HCT116 (cell line): Measurements from ENCODE around the gene GALNT16. TPM values are rescaled to one million over a fixed set of nuclear protein-coding genes. Genes with fewer than 3 reads are reported as not detected.

Experiments
- ATAC-seq: fragments of 200-7000 bp; cut with Tn5 transposase; 2 replicates; pipeline ENCODE4 v1.9.1; 2020; ENCODE audit warnings: mild to moderate bottlenecking, moderate library complexity
- BruUV-seq: library from RNA; stranded (reverse); fragments of 400-500 nt; replicated peaks from 2 replicates; lab custom pipeline; 2021; lab: Mats Ljungman, UMichigan
- CTCF ChIA-PET: fragments of 300-600 bp; sonication (Branson Sonifier 250); formaldehyde crosslinking; loops from one replicate; lab custom pipeline; 2021; ENCODE audit warnings: antibody characterized with exemption; lab: Charles Lee
- POLR2A ChIA-PET: fragments of 300-600, 350-600 bp; sonication (Branson Sonifier 250); formaldehyde crosslinking; loops from one replicate; lab custom pipeline; 2021; ENCODE audit warnings: antibody characterized with exemption; lab: Charles Lee
- RAD21 ChIA-PET, 2 experiments: fragments of 300-600 bp; sonication (Branson Sonifier 250); formaldehyde crosslinking; loops; one replicate each; lab custom pipeline; 2023; ENCODE audit warnings: low total read pairs in 2 of 2; ENCODE audit not compliant: uncharacterized antibody in 2 of 2, unreplicated experiment in 2 of 2, low non-redundant PET in 1 of 2; lab: Charles Lee
- DNase-seq: peaks from one replicate; pipeline ENCODE4 v3.0.0-alpha.2; 2010; ENCODE audit warnings: low read depth, low spot score
- H2AFZ ChIP-seq: fragments of 200-600 bp; shearing (Covaris generic), sonication (generic); 2 replicates; pipeline ENCODE4 v1.6.1; 2017; ENCODE audit warnings: low read depth, mixed run types, mixed read lengths, antibody characterized with exemption, low read length; ENCODE audit not compliant: poor library complexity, severe bottlenecking
- H3K27ac ChIP-seq: 2 replicates; pipeline ENCODE4 v1.5.1; 2012; ENCODE audit warnings: low read depth, low read length
- H3K27me3 ChIP-seq: fragments of 200-600 bp; sonication (generic); 2 replicates; pipeline ENCODE4 v1.6.1; 2016; ENCODE audit warnings: mixed run types, low read length, mixed read lengths; ENCODE audit not compliant: insufficient read depth
- H3K36me3 ChIP-seq, 2 experiments: fragments of 200-500 bp in 1 of 2; fragments of 200-600 bp in 1 of 2; sonication (Bioruptor generic) in 1 of 2; sonication (generic) in 1 of 2; 2 replicates each; pipeline versions ENCODE4 v1.5.1 to v1.6.1; 2014 to 2016; ENCODE audit warnings: low read length in 2 of 2, inconsistent platforms in 1 of 2, mixed read lengths in 1 of 2, mixed run types in 1 of 2; ENCODE audit not compliant: insufficient read depth in 2 of 2, control insufficient read depth in 1 of 2
- H3K4me1 ChIP-seq, 2 experiments: fragments of 200-600 bp in 1 of 2; sonication (generic) in 1 of 2; 2 replicates each; pipeline versions ENCODE4 v1.5.1 to v1.6.1; 2012 to 2017; ENCODE audit warnings: low read length in 2 of 2, inconsistent platforms in 1 of 2, mild to moderate bottlenecking in 1 of 2, mixed read lengths in 1 of 2, mixed run types in 1 of 2, moderate library complexity in 1 of 2; ENCODE audit not compliant: insufficient read depth in 2 of 2, control insufficient read depth in 1 of 2
- H3K4me2 ChIP-seq: fragments of 200-600 bp; sonication (generic); 2 replicates; pipeline ENCODE4 v1.6.1; 2017; ENCODE audit warnings: mixed run types, low read length, mixed read lengths
- H3K4me3 ChIP-seq, 2 experiments: fragments of 200-600 bp in 1 of 2; sonication (generic) in 1 of 2; replicated peaks in 1 of 2; 2 replicates each; pipeline ENCODE4 v1.5.1; 2011 to 2016; ENCODE audit warnings: low read length in 2 of 2, control low read depth in 1 of 2, low read depth in 1 of 2, mild to moderate bottlenecking in 1 of 2, mixed read lengths in 1 of 2, mixed run types in 1 of 2
- H3K79me2 ChIP-seq: fragments of 200-600 bp; sonication (generic); 2 replicates; pipeline ENCODE4 v1.6.1; 2017; ENCODE audit warnings: mild to moderate bottlenecking, mixed run types, low read length, moderate library complexity, mixed read lengths; ENCODE audit not compliant: insufficient read depth
- H3K9ac ChIP-seq: fragments of 200-600 bp; sonication (generic); 2 replicates; pipeline ENCODE4 v1.6.1; 2016; ENCODE audit warnings: low read length, mixed read lengths
- H3K9me2 ChIP-seq: fragments of 200-600 bp; sonication (generic), shearing (Covaris generic); 2 replicates; pipeline ENCODE4 v1.6.1; 2017; ENCODE audit warnings: mixed run types, mild to moderate bottlenecking, moderate library complexity; ENCODE audit not compliant: insufficient read depth
- H3K9me3 ChIP-seq, 2 experiments: fragments of 200-500 bp in 1 of 2; fragments of 200-600 bp in 1 of 2; sonication (Bioruptor generic) in 1 of 2; sonication (generic) in 1 of 2; 2 replicates each; pipeline ENCODE4 v1.6.1; 2014 to 2017; ENCODE audit warnings: low read length in 2 of 2, mixed read lengths in 2 of 2, inconsistent platforms in 1 of 2, low read depth in 1 of 2, mild to moderate bottlenecking in 1 of 2, mixed run types in 1 of 2, moderate library complexity in 1 of 2; ENCODE audit not compliant: control insufficient read depth in 1 of 2, insufficient read depth in 1 of 2
- H4K20me1 ChIP-seq: fragments of 200-600 bp; sonication (generic), shearing (Covaris generic); 2 replicates; pipeline ENCODE4 v1.6.1; 2017; ENCODE audit warnings: mixed run types, mild to moderate bottlenecking, moderate library complexity; ENCODE audit not compliant: insufficient read depth
- CBX3 ChIP-seq: IDR thresholded peaks from 2 replicates; pipeline ENCODE4 v1.6.1; 2012; ENCODE audit warnings: low read depth
- CEBPB ChIP-seq: IDR thresholded peaks from 2 replicates; pipeline ENCODE4 v1.6.1; 2012; ENCODE audit warnings: low read depth
- EGR1 ChIP-seq: IDR thresholded peaks from 2 replicates; pipeline ENCODE4 v1.6.1; 2012; ENCODE audit warnings: low read depth
- ELF1 ChIP-seq: IDR thresholded peaks from 2 replicates; pipeline ENCODE4 v1.6.1; 2012; ENCODE audit warnings: low read depth, borderline replicate concordance
- EZH2 ChIP-seq: fragments of 200-600 bp; sonication (generic); IDR thresholded peaks from 2 replicates; pipeline ENCODE4 v1.6.1; 2017; ENCODE audit warnings: antibody characterized with exemption, mixed run types
- FOSL1 ChIP-seq: IDR thresholded peaks from 2 replicates; pipeline ENCODE4 v1.6.1; 2012; ENCODE audit warnings: low read depth
- JUND ChIP-seq: IDR thresholded peaks from 2 replicates; pipeline ENCODE4 v1.6.1; 2012
- MAX ChIP-seq: IDR thresholded peaks from 2 replicates; pipeline ENCODE4 v1.6.1; 2012
- POLR2A ChIP-seq: IDR thresholded peaks from 2 replicates; pipeline ENCODE4 v1.7.0; 2011; ENCODE audit warnings: borderline replicate concordance; ENCODE audit not compliant: insufficient read depth, insufficient read length; ENCODE audit errors: extremely low read depth
- SP1 ChIP-seq: IDR thresholded peaks from 2 replicates; pipeline ENCODE4 v1.6.1; 2012; ENCODE audit warnings: low read depth
- SRF ChIP-seq: IDR thresholded peaks from 2 replicates; pipeline ENCODE4 v1.6.1; 2012; ENCODE audit warnings: low read depth
- TCF7L2 ChIP-seq: IDR thresholded peaks from 2 replicates; pipeline ENCODE4 v1.7.0; 2011; ENCODE audit warnings: borderline replicate concordance, inconsistent platforms; ENCODE audit not compliant: insufficient read depth, insufficient read length; ENCODE audit errors: extremely low read depth
- YY1 ChIP-seq: IDR thresholded peaks from 2 replicates; pipeline ENCODE4 v1.6.1; 2011; ENCODE audit warnings: low read length, low read depth, moderate library complexity, mild to moderate bottlenecking; ENCODE audit not compliant: insufficient replicate concordance; ENCODE audit errors: extremely low read depth
- ZFX ChIP-seq: fragments of 450-650 bp; IDR thresholded peaks from 2 replicates; pipeline ENCODE4 v1.6.1; 2017
- intact Hi-C: fragments of 100-400 bp; cut with micrococcal nuclease; formaldehyde crosslinking; loops from 2 replicates; pipeline ENCODE4 v1.10.0; 2022
- total RNA-seq: library from RNA; stranded (reverse); gene quantifications from one replicate; pipeline ENCODE4 v1.2.1, GENCODE V29; 2021; ENCODE audit not compliant: unreplicated experiment
- TF ChIP-seq, protein P1 (sequence below): IDR thresholded peaks from 2 replicates; pipeline ENCODE4 v1.6.1; 2011; ENCODE audit warnings: mild to moderate bottlenecking, low read length, moderate library complexity; ENCODE audit not compliant: insufficient replicate concordance; ENCODE audit errors: extremely low read depth
- TF ChIP-seq, protein P2 (sequence below): IDR thresholded peaks from 2 replicates; pipeline ENCODE4 v1.6.1; 2012

GALNT16 gene
- total RNA-seq, 1 experiment from 2014 or later, result 0.32 TPM

DNA sequence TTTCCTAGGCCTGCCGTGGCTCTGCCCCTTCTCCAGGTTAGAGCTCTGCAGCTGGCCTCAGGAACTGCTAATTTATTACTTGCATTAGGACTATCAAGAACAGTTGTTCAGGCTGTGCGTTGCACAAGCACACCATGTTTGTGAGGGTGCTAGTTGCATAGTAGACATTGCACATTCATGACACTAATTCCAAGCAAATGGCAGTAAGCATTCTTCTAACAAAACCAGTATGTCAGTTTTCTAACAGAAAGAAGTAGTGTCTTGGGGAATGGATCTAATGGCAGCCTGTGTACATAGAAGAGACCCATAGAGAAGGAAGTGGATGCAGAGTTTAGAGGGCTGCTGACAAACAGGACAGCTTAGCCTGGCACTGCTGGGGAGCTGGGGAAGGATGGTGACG lies 84.2 kb downstream of the GALNT16 start (continued):
- TF ChIP-seq CEBPB (no peak), SRF (no peak), CBX3 (no peak)

- Histone ChIP-seq H2AFZ (no peak overlapping the region), H3K36me3 (no peaks in the 10 kb centered on the region), H3K27me3 (peaks cover 3% of the 10 kb centered on the region; the same call in 1 of the 2 replicates), H3K4me2 (no peak overlapping the region), H3K4me3 (no peak overlapping the region), H3K4me1 (no peaks in the 10 kb centered on the region), H4K20me1 (no peaks in the 10 kb centered on the region), H3K9me2 (no peaks in the 10 kb centered on the region), H3K79me2 (no peaks in the 10 kb centered on the region), H3K9ac (no peak overlapping the region), H3K27ac (no peak overlapping the region), H3K9me3 (no peaks in the 10 kb centered on the region)
- TF ChIP-seq JUND (no peak), ZFX (no peak), SP1 (no peak), FOSL1 (no peak), CBX3 (no peak), TCF7L2 (no peak), CEBPB (no peak), ELF1 (no peak), MAX (no peak), SRF (no peak), EZH2 (no peak), POLR2A (no peak), YY1 (no peak), EGR1 (no peak)
- TF ChIP-seq, protein P1, sequence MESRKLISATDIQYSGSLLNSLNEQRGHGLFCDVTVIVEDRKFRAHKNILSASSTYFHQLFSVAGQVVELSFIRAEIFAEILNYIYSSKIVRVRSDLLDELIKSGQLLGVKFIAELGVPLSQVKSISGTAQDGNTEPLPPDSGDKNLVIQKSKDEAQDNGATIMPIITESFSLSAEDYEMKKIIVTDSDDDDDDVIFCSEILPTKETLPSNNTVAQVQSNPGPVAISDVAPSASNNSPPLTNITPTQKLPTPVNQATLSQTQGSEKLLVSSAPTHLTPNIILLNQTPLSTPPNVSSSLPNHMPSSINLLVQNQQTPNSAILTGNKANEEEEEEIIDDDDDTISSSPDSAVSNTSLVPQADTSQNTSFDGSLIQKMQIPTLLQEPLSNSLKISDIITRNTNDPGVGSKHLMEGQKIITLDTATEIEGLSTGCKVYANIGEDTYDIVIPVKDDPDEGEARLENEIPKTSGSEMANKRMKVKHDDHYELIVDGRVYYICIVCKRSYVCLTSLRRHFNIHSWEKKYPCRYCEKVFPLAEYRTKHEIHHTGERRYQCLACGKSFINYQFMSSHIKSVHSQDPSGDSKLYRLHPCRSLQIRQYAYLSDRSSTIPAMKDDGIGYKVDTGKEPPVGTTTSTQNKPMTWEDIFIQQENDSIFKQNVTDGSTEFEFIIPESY, result no peak
- TF ChIP-seq, protein P2, sequence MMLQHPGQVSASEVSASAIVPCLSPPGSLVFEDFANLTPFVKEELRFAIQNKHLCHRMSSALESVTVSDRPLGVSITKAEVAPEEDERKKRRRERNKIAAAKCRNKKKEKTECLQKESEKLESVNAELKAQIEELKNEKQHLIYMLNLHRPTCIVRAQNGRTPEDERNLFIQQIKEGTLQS, result no peak
- intact Hi-C loops, result no loop called here
- DNase-seq (no peak), ATAC-seq (no peak)
- CTCF ChIA-PET, result interaction anchor here (1.3 kb wide), 1 partner anchor 18 kb away, joined by 4 read pairs; no protein-coding TSS in a partner anchor
- POLR2A ChIA-PET, result no interaction called here
- RAD21 ChIA-PET, result no interaction called here
- BruUV-seq, result no TSS peak
Measured at GRCh38 chr14:69345402-69345801, 85.4 kb downstream of the GALNT16 start.
